HepG2 (cell line): ENCODE results near the gene IP6K1. TPM values are rescaled to one million over a fixed set of nuclear protein-coding genes. Genes with fewer than 3 reads are reported as not detected.
A peak's percentile ranks its signal among the peaks of the same experiment; 100 is the strongest.

Source experiments
- FOXA3 ChIP-seq: IDR thresholded peaks from 2 replicates; pipeline ENCODE4 v1.6.1; 2016; ENCODE audit warnings: missing genetic modification reagents, missing compliant biosample characterization
- FOXP1 ChIP-seq, 2 experiments: fragments of 450-650 bp in 1 of 2; IDR thresholded peaks; 2 replicates each; pipeline ENCODE4 v1.6.1; 2017 to 2018; ENCODE audit warnings: antibody characterized with exemption in 1 of 2
- MATR3 ChIP-seq: sonication (generic); formaldehyde crosslinking; IDR thresholded peaks from 2 replicates; pipeline ENCODE4 v1.4.0; 2020; ENCODE audit warnings: missing genetic modification reagents
- POLR2A ChIP-seq, 2 experiments: IDR thresholded peaks; 2 replicates each; pipeline ENCODE4 v1.6.1; 2011; ENCODE audit warnings: low read depth in 2 of 2, low read length in 2 of 2, mild to moderate bottlenecking in 1 of 2, moderate library complexity in 1 of 2; ENCODE audit not compliant: insufficient read depth in 1 of 2
- RAD51 ChIP-seq: fragments of 450-650 bp; IDR thresholded peaks from 2 replicates; pipeline ENCODE4 v1.6.1; 2016; ENCODE audit warnings: borderline replicate concordance
- RFX5 ChIP-seq: IDR thresholded peaks from 2 replicates; pipeline ENCODE4 v1.6.1; 2011; ENCODE audit warnings: low read depth, low read length, improper control_type of control experiment
- RNF2 ChIP-seq: fragments of 450-650 bp; conservative IDR thresholded peaks from 2 replicates; pipeline ENCODE4 v1.6.1; 2016; ENCODE audit warnings: low read depth
- SP140L ChIP-seq: sonication (generic); formaldehyde crosslinking; IDR thresholded peaks from 2 replicates; pipeline ENCODE4 v1.4.0; 2020; ENCODE audit warnings: missing genetic modification reagents, borderline replicate concordance
- SYNCRIP ChIP-seq: fragments of 200-400 bp; formaldehyde crosslinking; IDR thresholded peaks from 2 replicates; pipeline ENCODE4 v1.6.1; 2018; ENCODE audit warnings: mild to moderate bottlenecking, low read depth, low read length; ENCODE audit not compliant: insufficient read depth
- TBX2 ChIP-seq: sonication (generic); formaldehyde crosslinking; IDR thresholded peaks from 2 replicates; pipeline ENCODE4 v1.5.0; 2020; ENCODE audit warnings: missing genetic modification reagents, mild to moderate bottlenecking, borderline replicate concordance
- ZMYM3 ChIP-seq: sonication (generic); formaldehyde crosslinking; IDR thresholded peaks from 2 replicates; pipeline ENCODE4 v1.5.1; 2020; ENCODE audit warnings: mild to moderate bottlenecking, missing genetic modification reagents
- ZNF17 ChIP-seq: sonication (generic); formaldehyde crosslinking; IDR thresholded peaks from 2 replicates; pipeline ENCODE4 v1.5.0; 2020; ENCODE audit warnings: mild to moderate bottlenecking, missing genetic modification reagents
- ZNF333 ChIP-seq: sonication (generic); formaldehyde crosslinking; IDR thresholded peaks from 2 replicates; pipeline ENCODE4 v1.4.0; 2020; ENCODE audit warnings: mild to moderate bottlenecking, missing genetic modification reagents, borderline replicate concordance
- ZNF33A ChIP-seq: sonication (generic); formaldehyde crosslinking; IDR thresholded peaks from 2 replicates; pipeline ENCODE4 v1.5.1; 2020; ENCODE audit warnings: missing genetic modification reagents, mild to moderate bottlenecking, moderate library complexity, borderline replicate concordance
- ZNF430 ChIP-seq: sonication (generic); formaldehyde crosslinking; IDR thresholded peaks from 2 replicates; pipeline ENCODE4 v1.9.0; 2021; ENCODE audit warnings: mild to moderate bottlenecking, missing genetic modification reagents
- ZNF552 ChIP-seq: sonication (generic); formaldehyde crosslinking; IDR thresholded peaks from 2 replicates; pipeline ENCODE4 v1.9.0; 2022; ENCODE audit warnings: missing genetic modification reagents, mild to moderate bottlenecking, borderline replicate concordance
- ZNF562 ChIP-seq: sonication (generic); formaldehyde crosslinking; IDR thresholded peaks from 2 replicates; pipeline ENCODE4 v1.8.0; 2022; ENCODE audit warnings: missing genetic modification reagents, borderline replicate concordance
- ZNF577 ChIP-seq: sonication (generic); formaldehyde crosslinking; IDR thresholded peaks from 2 replicates; pipeline ENCODE4 v1.4.0; 2020; ENCODE audit warnings: mild to moderate bottlenecking, low read depth, missing genetic modification reagents, borderline replicate concordance
- ZNF773 ChIP-seq: sonication (generic); formaldehyde crosslinking; IDR thresholded peaks from 2 replicates; pipeline ENCODE4 v1.4.0; 2020; ENCODE audit warnings: missing genetic modification reagents, borderline replicate concordance
- polyA plus RNA-seq, 8 experiments: library from polyadenylated mRNA; depleted of rRNA in 3 of 8; stranded (reverse) in 7 of 8; unstranded in 1 of 8; fragments of >200 nt; fragmentation: Illumina TruSeq in 4 of 8; extraction: Trizol in 4 of 8; gene quantifications; 2 replicates each; pipeline versions ENCODE4 v1.2.1 to v1.2.3, GENCODE V29; 2011 to 2016; ENCODE audit warnings: low read depth in 4 of 8, missing spikeins in 1 of 8, mixed read lengths in 1 of 8; ENCODE audit not compliant: insufficient read depth in 1 of 8
- total RNA-seq, 5 experiments: library from RNA; depleted of rRNA; stranded (reverse); fragments of >200 nt; fragmentation: Illumina TruSeq; extraction: Trizol; gene quantifications; 2 replicates each; pipeline ENCODE4 v1.2.3, GENCODE V29; 2016; ENCODE audit warnings: low read depth in 1 of 5
- TF ChIP-seq, protein P1 (sequence below): sonication (generic); formaldehyde crosslinking; IDR thresholded peaks from 2 replicates; pipeline ENCODE4 v1.4.0; 2020; ENCODE audit warnings: missing genetic modification reagents, borderline replicate concordance
- TF ChIP-seq, protein P2 (sequence below): sonication (generic); formaldehyde crosslinking; IDR thresholded peaks from 2 replicates; pipeline ENCODE4 v1.8.1; 2023; ENCODE audit warnings: mild to moderate bottlenecking, missing genetic modification reagents, borderline replicate concordance
- TF ChIP-seq, protein P3 (sequence below): sonication (generic); formaldehyde crosslinking; IDR thresholded peaks from 2 replicates; pipeline ENCODE4 v1.4.0; 2020; ENCODE audit warnings: mild to moderate bottlenecking, missing genetic modification reagents
- TF ChIP-seq, protein P4 (sequence below): sonication (generic); formaldehyde crosslinking; IDR thresholded peaks from 2 replicates; pipeline ENCODE4 v1.5.0; 2020; ENCODE audit warnings: missing genetic modification reagents

IP6K1 gene
- total and polyA plus RNA-seq, 2 of the 13 experiments (the other 11 are each of a cell fraction or from before 2014, with no cell fraction given): 17.7 to 29.7 TPM

DNA sequence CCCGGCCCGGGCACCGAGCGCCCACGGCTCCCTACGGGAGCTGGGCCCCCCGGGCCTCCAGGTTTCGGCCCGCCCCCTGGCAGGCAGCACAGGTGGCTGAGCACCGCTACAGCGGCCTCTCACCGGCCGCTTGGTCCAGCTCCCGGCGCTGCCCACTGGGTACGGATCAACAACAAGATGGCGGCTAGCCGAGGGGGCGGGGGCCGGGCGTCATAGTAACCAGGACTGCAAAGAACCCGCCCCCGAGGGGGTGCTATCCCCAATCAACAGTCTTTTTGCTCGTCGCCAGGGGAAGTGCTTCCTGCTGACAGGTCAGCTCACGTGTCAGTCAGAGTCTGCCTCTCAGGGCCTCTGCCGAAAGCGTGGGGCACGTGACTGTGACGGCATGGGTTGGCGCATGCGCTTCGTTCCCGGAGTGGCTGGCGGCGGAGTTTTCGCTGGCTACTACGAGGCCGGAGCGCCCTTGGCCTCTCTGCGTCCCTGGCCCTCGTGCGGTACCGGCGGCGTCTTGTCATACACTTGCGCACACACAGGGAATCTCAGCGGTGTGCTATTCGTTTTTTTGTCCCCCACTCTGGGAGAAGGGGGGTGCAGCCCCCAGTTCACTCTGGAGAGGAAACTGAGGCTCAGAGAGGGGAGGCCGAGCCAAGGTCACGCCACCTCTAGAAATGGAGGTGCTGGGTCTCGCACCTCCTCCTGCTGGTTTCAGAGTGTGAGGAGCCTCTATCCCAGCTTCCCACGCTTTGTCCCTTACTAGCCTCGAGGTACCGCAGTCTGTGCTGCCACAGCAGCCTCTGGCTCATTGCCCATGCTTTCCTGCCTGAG, at the start of gene IP6K1 (continued):
- TF ChIP-seq, protein P1, sequence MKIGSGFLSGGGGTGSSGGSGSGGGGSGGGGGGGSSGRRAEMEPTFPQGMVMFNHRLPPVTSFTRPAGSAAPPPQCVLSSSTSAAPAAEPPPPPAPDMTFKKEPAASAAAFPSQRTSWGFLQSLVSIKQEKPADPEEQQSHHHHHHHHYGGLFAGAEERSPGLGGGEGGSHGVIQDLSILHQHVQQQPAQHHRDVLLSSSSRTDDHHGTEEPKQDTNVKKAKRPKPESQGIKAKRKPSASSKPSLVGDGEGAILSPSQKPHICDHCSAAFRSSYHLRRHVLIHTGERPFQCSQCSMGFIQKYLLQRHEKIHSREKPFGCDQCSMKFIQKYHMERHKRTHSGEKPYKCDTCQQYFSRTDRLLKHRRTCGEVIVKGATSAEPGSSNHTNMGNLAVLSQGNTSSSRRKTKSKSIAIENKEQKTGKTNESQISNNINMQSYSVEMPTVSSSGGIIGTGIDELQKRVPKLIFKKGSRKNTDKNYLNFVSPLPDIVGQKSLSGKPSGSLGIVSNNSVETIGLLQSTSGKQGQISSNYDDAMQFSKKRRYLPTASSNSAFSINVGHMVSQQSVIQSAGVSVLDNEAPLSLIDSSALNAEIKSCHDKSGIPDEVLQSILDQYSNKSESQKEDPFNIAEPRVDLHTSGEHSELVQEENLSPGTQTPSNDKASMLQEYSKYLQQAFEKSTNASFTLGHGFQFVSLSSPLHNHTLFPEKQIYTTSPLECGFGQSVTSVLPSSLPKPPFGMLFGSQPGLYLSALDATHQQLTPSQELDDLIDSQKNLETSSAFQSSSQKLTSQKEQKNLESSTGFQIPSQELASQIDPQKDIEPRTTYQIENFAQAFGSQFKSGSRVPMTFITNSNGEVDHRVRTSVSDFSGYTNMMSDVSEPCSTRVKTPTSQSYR (CRISPR knock-in tag): no peak
- TF ChIP-seq ZNF17 (CRISPR knock-in tag): no peak
- no peak for TF ChIP-seq FOXP1 (IDR thresholded peaks at IDR 0.05)
- no peak for TF ChIP-seq FOXP1 (CRISPR knock-in tag; IDR thresholded peaks at IDR 0.05)
- no peak for TF ChIP-seq ZNF552 (CRISPR knock-in tag)
- TF ChIP-seq, protein P2, sequence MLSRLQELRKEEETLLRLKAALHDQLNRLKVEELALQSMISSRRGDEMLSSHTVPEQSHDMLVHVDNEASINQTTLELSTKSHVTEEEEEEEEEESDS (CRISPR knock-in tag): no peak
- no peak for TF ChIP-seq ZNF577 (CRISPR knock-in tag)
- TF ChIP-seq, protein P3, sequence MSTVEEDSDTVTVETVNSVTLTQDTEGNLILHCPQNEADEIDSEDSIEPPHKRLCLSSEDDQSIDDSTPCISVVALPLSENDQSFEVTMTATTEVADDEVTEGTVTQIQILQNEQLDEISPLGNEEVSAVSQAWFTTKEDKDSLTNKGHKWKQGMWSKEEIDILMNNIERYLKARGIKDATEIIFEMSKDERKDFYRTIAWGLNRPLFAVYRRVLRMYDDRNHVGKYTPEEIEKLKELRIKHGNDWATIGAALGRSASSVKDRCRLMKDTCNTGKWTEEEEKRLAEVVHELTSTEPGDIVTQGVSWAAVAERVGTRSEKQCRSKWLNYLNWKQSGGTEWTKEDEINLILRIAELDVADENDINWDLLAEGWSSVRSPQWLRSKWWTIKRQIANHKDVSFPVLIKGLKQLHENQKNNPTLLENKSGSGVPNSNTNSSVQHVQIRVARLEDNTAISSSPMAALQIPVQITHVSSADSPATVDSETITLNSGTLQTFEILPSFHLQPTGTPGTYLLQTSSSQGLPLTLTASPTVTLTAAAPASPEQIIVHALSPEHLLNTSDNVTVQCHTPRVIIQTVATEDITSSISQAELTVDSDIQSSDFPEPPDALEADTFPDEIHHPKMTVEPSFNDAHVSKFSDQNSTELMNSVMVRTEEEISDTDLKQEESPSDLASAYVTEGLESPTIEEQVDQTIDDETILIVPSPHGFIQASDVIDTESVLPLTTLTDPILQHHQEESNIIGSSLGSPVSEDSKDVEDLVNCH (CRISPR knock-in tag): no peak
- TF ChIP-seq RNF2: peak; percentile 93
- TF ChIP-seq, protein P4, sequence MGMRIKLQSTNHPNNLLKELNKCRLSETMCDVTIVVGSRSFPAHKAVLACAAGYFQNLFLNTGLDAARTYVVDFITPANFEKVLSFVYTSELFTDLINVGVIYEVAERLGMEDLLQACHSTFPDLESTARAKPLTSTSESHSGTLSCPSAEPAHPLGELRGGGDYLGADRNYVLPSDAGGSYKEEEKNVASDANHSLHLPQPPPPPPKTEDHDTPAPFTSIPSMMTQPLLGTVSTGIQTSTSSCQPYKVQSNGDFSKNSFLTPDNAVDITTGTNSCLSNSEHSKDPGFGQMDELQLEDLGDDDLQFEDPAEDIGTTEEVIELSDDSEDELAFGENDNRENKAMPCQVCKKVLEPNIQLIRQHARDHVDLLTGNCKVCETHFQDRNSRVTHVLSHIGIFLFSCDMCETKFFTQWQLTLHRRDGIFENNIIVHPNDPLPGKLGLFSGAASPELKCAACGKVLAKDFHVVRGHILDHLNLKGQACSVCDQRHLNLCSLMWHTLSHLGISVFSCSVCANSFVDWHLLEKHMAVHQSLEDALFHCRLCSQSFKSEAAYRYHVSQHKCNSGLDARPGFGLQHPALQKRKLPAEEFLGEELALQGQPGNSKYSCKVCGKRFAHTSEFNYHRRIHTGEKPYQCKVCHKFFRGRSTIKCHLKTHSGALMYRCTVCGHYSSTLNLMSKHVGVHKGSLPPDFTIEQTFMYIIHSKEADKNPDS (CRISPR knock-in tag): no peak
- peak; percentile 68 to 94 for TF ChIP-seq POLR2A (IDR thresholded peaks at IDR 0.05; ENCODE audit: insufficient read depth in 1 of 2, low read depth in 2 of 2, low read length in 2 of 2)
- TF ChIP-seq ZNF562 (CRISPR knock-in tag): no peak
- 0 out of 2 replicates have a peak, but pooled peaks have one; percentile 20 for TF ChIP-seq RFX5
- no peak; the same call in 1 of the 2 replicates for TF ChIP-seq FOXA3
- TF ChIP-seq SYNCRIP: no peak
- TF ChIP-seq ZMYM3 (CRISPR knock-in tag): peak; percentile 85
- TF ChIP-seq SP140L (CRISPR knock-in tag): peak; percentile 37; the same call in 1 of the 2 replicates
- TF ChIP-seq ZNF33A: no peak
- TF ChIP-seq MATR3 (CRISPR knock-in tag): no peak
- no peak; the same call in 1 of the 2 replicates for TF ChIP-seq ZNF773
- TF ChIP-seq ZNF333 (CRISPR knock-in tag): 0 out of 2 replicates have a peak, but pooled peaks have one; percentile 61
- TF ChIP-seq TBX2: peak; percentile 68
- TF ChIP-seq RAD51: peak; percentile 95
- peak; percentile 69 for TF ChIP-seq ZNF430 (CRISPR knock-in tag)
